Caco-2 (cell line): ENCODE measurements around the gene SOX6. TPM values are rescaled to one million over a fixed set of nuclear protein-coding genes. Genes with fewer than 3 reads are reported as not detected.

Source experiments
- BruUV-seq: library from RNA; stranded (reverse); fragments of 400-500 nt; replicated peaks from 2 replicates; lab custom pipeline; 2021; lab: Mats Ljungman, UMichigan
- CTCF ChIA-PET: fragments of 300-600 bp; sonication (Branson Sonifier 250); formaldehyde crosslinking; loops from one replicate; lab custom pipeline; 2022; ENCODE audit warnings: antibody characterized with exemption; lab: Charles Lee
- POLR2A ChIA-PET: fragments of 300-600 bp; sonication (Branson Sonifier 250); formaldehyde crosslinking; loops from one replicate; lab custom pipeline; 2022; ENCODE audit warnings: antibody characterized with exemption; lab: Charles Lee
- DNase-seq, 2 experiments: peaks; one replicate each; pipeline versions ENCODE4 v3.0.0 to v3.0.0-alpha.2; 2020 to 2022
- H3K27me3 ChIP-seq: replicated peaks from 2 replicates; pipeline ENCODE4 v1.6.0; 2011; ENCODE audit warnings: low read length; ENCODE audit not compliant: control insufficient read depth, insufficient read depth
- H3K36me3 ChIP-seq: 2 replicates; pipeline ENCODE4 v1.5.1; 2011; ENCODE audit warnings: low read length; ENCODE audit not compliant: control insufficient read depth, insufficient read depth
- H3K4me1 ChIP-seq: fragments of 250-450 bp; sonication (Bioruptor Pico); 2 replicates; pipeline ENCODE4 v1.5.1; 2020; ENCODE audit warnings: mild to moderate bottlenecking
- H3K4me3 ChIP-seq: 2 replicates; pipeline ENCODE4 v1.5.1; 2011; ENCODE audit warnings: low read depth, mild to moderate bottlenecking, control low read depth, low read length
- H3K9me3 ChIP-seq: fragments of 250-450 bp; sonication (Bioruptor Pico); 2 replicates; pipeline ENCODE4 v1.5.1; 2020; ENCODE audit warnings: mild to moderate bottlenecking, moderate library complexity
- H3K27ac Mint-ChIP-seq: one replicate; pipeline ENCODE4 v1.8.0; 2022; ENCODE audit warnings: mixed read lengths; ENCODE audit not compliant: unreplicated experiment
- H3K27me3 Mint-ChIP-seq: one replicate; pipeline ENCODE4 v1.8.0; 2022; ENCODE audit warnings: mixed read lengths; ENCODE audit not compliant: insufficient read depth, unreplicated experiment
- H3K36me3 Mint-ChIP-seq: one replicate; pipeline ENCODE4 v1.8.0; 2022; ENCODE audit warnings: mild to moderate bottlenecking, mixed read lengths; ENCODE audit not compliant: insufficient read depth, unreplicated experiment
- H3K4me1 Mint-ChIP-seq: one replicate; pipeline ENCODE4 v1.8.0; 2022; ENCODE audit warnings: low read depth, mixed read lengths; ENCODE audit not compliant: unreplicated experiment
- H3K4me3 Mint-ChIP-seq: one replicate; pipeline ENCODE4 v1.8.0; 2022; ENCODE audit warnings: mild to moderate bottlenecking, moderate library complexity, mixed read lengths; ENCODE audit not compliant: unreplicated experiment
- H3K9me3 Mint-ChIP-seq: one replicate; pipeline ENCODE4 v1.8.0; 2022; ENCODE audit warnings: mixed read lengths; ENCODE audit not compliant: unreplicated experiment
- intact Hi-C: fragments of 100-400 bp; cut with micrococcal nuclease; formaldehyde crosslinking; loops from one replicate; pipeline ENCODE4 v1.10.0; 2022; ENCODE audit not compliant: unreplicated experiment
- total RNA-seq: library from RNA; stranded (reverse); gene quantifications from 2 replicates; pipeline ENCODE4 v1.2.3, GENCODE V29; 2022
- TF ChIP-seq, protein P1 (sequence below), 2 experiments: fragments of 200-600 bp in 1 of 2; IDR thresholded peaks; 1 replicate in 1 of 2; 2 replicates in 1 of 2; pipeline versions ENCODE4 v1.5.1 to v1.8.0; 2011 to 2022; ENCODE audit warnings: antibody characterized with exemption in 1 of 2, control low read depth in 1 of 2, inconsistent platforms in 1 of 2, low read depth in 1 of 2, low read length in 1 of 2, mild to moderate bottlenecking in 1 of 2, moderate library complexity in 1 of 2; ENCODE audit not compliant: insufficient read depth in 1 of 2, severe bottlenecking in 1 of 2, unreplicated experiment in 1 of 2

Gene SOX6
- total RNA-seq, 1 experiment from 2014 or later, result 10.8 TPM

DNA sequence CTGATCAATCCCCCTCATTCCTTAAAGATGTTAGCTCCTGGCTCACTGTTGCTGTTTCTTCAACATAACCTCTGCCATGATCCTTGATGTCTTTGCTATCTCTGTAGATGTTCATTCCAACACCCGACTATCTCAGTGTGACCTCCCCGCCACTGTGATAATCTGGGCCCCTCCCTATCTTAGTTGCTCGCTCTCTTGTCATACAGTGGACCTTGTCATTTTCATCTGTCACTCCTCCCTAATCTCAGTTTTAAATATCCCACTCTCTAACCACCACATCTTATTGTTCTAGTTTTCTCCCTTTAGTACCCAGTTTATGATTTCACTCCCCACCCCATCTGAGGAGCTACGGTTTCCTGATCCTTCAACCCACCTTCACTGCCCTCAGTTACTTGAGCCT, 379.2 kb downstream of the SOX6 start:
- ChIA-PET POLR2A (no interaction called here), CTCF (no interaction called here)
- Mint-ChIP-seq H3K4me1 (no peaks in the 10 kb centered on the region), H3K27ac (no peak overlapping the region), H3K4me3 (no peak overlapping the region), H3K27me3 (no peaks in the 10 kb centered on the region), H3K36me3 (no peaks in the 10 kb centered on the region), H3K9me3 (no peaks in the 10 kb centered on the region)
- BruUV-seq, result no TSS peak
- H3K9me3 ChIP-seq, result no peaks in the 10 kb centered on the region
- no peak for DNase-seq
- no peaks in the 10 kb centered on the region for H3K36me3 ChIP-seq
- TF ChIP-seq, protein P1, sequence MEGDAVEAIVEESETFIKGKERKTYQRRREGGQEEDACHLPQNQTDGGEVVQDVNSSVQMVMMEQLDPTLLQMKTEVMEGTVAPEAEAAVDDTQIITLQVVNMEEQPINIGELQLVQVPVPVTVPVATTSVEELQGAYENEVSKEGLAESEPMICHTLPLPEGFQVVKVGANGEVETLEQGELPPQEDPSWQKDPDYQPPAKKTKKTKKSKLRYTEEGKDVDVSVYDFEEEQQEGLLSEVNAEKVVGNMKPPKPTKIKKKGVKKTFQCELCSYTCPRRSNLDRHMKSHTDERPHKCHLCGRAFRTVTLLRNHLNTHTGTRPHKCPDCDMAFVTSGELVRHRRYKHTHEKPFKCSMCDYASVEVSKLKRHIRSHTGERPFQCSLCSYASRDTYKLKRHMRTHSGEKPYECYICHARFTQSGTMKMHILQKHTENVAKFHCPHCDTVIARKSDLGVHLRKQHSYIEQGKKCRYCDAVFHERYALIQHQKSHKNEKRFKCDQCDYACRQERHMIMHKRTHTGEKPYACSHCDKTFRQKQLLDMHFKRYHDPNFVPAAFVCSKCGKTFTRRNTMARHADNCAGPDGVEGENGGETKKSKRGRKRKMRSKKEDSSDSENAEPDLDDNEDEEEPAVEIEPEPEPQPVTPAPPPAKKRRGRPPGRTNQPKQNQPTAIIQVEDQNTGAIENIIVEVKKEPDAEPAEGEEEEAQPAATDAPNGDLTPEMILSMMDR (IDR thresholded peaks at IDR 0.05; ENCODE audit: insufficient read depth in 1 of 2, low read depth in 1 of 2, low read length in 1 of 2, severe bottlenecking in 1 of 2, unreplicated experiment in 1 of 2), result no peak
- H3K4me3 ChIP-seq, result no peak overlapping the region
- intact Hi-C loops, result no loop called here
- no peaks in the 10 kb centered on the region for H3K27me3 ChIP-seq
- no peaks in the 10 kb centered on the region for H3K4me1 ChIP-seq

DNA sequence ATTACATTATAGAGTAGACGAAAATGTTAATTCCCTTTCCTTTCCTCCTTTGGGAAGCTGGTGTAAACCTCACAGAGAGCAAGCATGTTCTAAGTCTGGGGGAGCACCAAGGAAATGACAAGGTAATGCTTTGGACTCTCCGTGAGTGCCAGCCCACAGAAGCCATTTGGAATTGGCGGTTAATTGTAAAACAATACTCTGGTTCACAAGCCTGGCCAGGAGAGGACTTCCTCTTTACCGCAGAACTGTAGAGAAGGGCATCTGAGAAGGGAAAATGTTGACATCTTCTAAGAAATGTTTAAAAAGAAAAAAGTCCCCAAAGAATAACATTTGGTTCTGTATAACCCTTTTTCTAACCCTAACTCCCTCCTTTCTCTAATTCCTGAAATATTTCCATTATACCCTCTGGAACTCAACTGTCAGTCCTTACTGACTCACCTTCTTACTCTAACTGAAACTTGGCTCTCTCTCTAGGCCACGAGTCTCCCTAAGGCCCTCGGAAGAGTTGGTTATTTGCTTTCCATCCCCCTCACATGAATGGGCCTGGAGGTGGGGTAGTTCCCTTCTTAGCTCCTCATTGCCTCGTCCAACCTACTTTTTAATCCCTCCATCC, 379.8 kb downstream of the SOX6 start:
- CTCF ChIA-PET, result no interaction called here
- no peak overlapping the region for H3K4me3 Mint-ChIP-seq
- Histone ChIP-seq H3K4me3 (no peak overlapping the region), H3K4me1 (no peaks in the 10 kb centered on the region), H3K36me3 (no peaks in the 10 kb centered on the region), H3K9me3 (no peaks in the 10 kb centered on the region), H3K27me3 (no peaks in the 10 kb centered on the region)
- intact Hi-C loops, result no loop called here
- TF ChIP-seq, protein P1 (IDR thresholded peaks at IDR 0.05; ENCODE audit: insufficient read depth in 1 of 2, low read depth in 1 of 2, low read length in 1 of 2, severe bottlenecking in 1 of 2, unreplicated experiment in 1 of 2), result no peak
- no peaks in the 10 kb centered on the region for H3K36me3 Mint-ChIP-seq
- H3K27ac Mint-ChIP-seq, result no peak overlapping the region
- BruUV-seq, result no TSS peak
- H3K9me3 Mint-ChIP-seq, result no peaks in the 10 kb centered on the region
- no peaks in the 10 kb centered on the region for H3K4me1 Mint-ChIP-seq
- POLR2A ChIA-PET, result no interaction called here
- no peak for DNase-seq
- no peaks in the 10 kb centered on the region for H3K27me3 Mint-ChIP-seq

DNA sequence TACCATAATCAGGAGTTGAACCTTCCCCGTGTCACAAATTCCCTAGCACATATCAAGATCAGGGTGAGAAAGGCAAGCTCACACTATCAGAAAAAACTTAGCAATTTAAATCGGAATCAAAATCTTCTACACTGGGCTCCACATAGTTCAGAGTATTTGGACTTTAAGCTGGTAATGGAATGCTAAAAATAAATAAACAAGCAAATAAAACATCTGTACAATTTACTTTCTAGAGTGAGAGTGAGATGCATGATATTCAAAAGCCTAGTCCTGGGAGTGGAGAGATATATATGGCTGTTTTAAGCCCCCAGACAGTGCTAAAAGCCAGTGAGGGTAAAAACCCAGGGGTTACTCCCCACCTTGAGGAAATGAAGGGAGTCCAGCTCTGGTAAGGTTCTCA, 380.6 kb downstream of the SOX6 start:
- POLR2A ChIA-PET, result no interaction called here
- intact Hi-C loops, result no loop called here
- TF ChIP-seq, protein P1 (IDR thresholded peaks at IDR 0.05; ENCODE audit: insufficient read depth in 1 of 2, low read depth in 1 of 2, low read length in 1 of 2, severe bottlenecking in 1 of 2, unreplicated experiment in 1 of 2), result no peak
- H3K27ac Mint-ChIP-seq, result no peak overlapping the region
- H3K9me3 Mint-ChIP-seq, result no peaks in the 10 kb centered on the region
- no peak overlapping the region for H3K4me3 Mint-ChIP-seq
- no peaks in the 10 kb centered on the region for H3K27me3 Mint-ChIP-seq
- CTCF ChIA-PET, result no interaction called here
- BruUV-seq, result no TSS peak
- Histone ChIP-seq H3K4me1 (no peaks in the 10 kb centered on the region), H3K9me3 (no peaks in the 10 kb centered on the region), H3K27me3 (no peaks in the 10 kb centered on the region), H3K4me3 (no peak overlapping the region), H3K36me3 (no peaks in the 10 kb centered on the region)
- no peaks in the 10 kb centered on the region for H3K36me3 Mint-ChIP-seq
- no peaks in the 10 kb centered on the region for H3K4me1 Mint-ChIP-seq
- no peak for DNase-seq
